Kidney epithelial cell (primary cell): Measurements from ENCODE around the gene C2orf81. TPM values are rescaled to one million over a fixed set of nuclear protein-coding genes. Genes with fewer than 3 reads are reported as not detected.

ENCODE experiments used
- DNase-seq: peaks from one replicate; pipeline ENCODE4 v3.0.0-alpha.2; 2010; ENCODE audit warnings: low read depth
- H3K27me3 ChIP-seq: 2 replicates; pipeline ENCODE4 v1.6.0; 2011; ENCODE audit warnings: low read length; ENCODE audit not compliant: control insufficient read depth, insufficient read depth
- H3K36me3 ChIP-seq: 2 replicates; pipeline ENCODE4 v1.5.1; 2011; ENCODE audit warnings: low read length; ENCODE audit not compliant: control insufficient read depth, insufficient read depth
- H3K4me3 ChIP-seq: 2 replicates; pipeline ENCODE4 v1.5.1; 2011; ENCODE audit warnings: low read depth, mild to moderate bottlenecking, control low read depth, low read length
- total RNA-seq: library from RNA; depleted of rRNA; stranded (reverse); fragments of >200 nt; gene quantifications from 2 replicates; pipeline ENCODE4 v1.2.3, GENCODE V29; 2015
- TF ChIP-seq, protein P1 (sequence below): IDR thresholded peaks from 2 replicates; pipeline ENCODE4 v1.5.1; 2011; ENCODE audit warnings: mild to moderate bottlenecking, moderate library complexity, low read length, control low read depth, inconsistent platforms; ENCODE audit not compliant: insufficient read depth, poor library complexity, severe bottlenecking

The C2orf81 gene
- total RNA-seq, 1 donor from 2014 or later = 4.3 TPM

GRCh38 chr2:74367789-74368188, 53.6 kb downstream of the C2orf81 start:
- H3K36me3 ChIP-seq = peaks cover 7% of the 10 kb centered on the region
- TF ChIP-seq, protein P1, sequence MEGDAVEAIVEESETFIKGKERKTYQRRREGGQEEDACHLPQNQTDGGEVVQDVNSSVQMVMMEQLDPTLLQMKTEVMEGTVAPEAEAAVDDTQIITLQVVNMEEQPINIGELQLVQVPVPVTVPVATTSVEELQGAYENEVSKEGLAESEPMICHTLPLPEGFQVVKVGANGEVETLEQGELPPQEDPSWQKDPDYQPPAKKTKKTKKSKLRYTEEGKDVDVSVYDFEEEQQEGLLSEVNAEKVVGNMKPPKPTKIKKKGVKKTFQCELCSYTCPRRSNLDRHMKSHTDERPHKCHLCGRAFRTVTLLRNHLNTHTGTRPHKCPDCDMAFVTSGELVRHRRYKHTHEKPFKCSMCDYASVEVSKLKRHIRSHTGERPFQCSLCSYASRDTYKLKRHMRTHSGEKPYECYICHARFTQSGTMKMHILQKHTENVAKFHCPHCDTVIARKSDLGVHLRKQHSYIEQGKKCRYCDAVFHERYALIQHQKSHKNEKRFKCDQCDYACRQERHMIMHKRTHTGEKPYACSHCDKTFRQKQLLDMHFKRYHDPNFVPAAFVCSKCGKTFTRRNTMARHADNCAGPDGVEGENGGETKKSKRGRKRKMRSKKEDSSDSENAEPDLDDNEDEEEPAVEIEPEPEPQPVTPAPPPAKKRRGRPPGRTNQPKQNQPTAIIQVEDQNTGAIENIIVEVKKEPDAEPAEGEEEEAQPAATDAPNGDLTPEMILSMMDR = no peak
- no peak overlapping the region for H3K4me3 ChIP-seq
- no peaks in the 10 kb centered on the region for H3K27me3 ChIP-seq
- DNase-seq = no peak

DNA sequence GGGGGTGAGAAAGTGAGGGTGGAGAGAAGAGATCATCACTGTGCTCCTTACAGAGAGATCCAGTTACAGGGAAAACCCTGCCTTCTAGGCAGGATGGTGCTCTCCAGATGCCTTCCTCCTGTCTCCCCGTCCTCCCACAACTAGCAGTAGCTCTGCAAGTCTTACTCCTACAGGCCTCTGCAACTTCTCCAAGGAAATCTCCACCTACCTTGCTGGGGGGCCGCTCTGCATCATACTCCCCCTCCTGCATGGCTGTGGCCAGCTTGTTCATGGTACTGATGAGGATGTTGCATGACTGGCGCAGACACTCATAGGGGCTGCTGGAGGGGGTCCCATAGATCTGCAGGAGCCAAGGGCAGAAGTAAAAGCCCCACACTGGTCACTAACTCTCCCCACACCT, 55.4 kb downstream of the C2orf81 start:
- Histone ChIP-seq H3K27me3 (no peaks in the 10 kb centered on the region), H3K4me3 (no peak overlapping the region), H3K36me3 (peaks cover 9% of the 10 kb centered on the region)
- TF ChIP-seq, protein P1 = no peak
- DNase-seq = no peak

DNA sequence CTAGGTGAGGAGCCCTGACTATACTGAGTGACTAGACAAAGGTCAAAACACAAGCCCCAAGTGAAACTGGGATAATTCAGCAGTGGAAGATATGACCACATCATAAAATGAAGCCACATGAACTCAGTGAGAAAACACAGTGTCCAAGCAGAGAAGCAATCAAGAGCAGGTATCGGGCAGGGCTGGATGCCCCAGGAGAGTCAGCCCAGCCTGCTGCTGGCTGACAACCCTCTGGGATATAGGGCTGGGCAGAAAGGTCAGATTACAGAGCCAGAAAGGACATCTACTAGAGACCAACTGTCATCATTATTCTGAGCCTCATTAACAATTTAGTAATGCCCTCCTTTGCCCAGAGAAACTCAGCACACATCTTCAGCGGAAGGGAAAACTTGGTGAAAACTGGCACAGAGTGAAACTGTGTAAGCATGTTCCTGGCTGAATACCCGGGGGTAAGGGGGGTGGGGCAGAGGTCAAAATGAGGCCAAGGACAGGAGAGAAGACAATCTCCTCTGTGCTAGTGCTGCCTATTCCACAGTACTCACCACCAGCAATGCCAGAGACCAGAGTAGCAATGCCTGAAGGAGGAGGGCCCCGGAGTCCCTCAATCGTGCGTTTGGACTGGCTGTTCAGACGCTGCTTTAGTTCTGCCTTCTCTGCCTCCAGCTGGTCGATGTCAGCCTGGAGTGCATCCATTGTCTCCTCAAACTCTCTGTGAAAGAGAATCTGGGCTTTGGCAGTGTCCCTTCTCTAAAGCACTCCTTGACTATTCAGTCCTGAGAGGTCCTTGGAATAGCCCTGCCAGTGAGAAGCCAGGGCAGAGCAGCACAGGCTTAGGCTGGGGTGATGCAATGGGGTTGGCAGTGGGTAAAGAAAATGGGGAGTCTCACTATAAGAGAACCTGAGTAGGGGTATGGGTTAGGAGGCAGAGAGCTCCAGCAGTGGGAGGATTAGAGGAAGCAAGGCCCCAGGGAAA, 56.6 kb downstream of the C2orf81 start:
- Histone ChIP-seq H3K27me3 (no peaks in the 10 kb centered on the region), H3K36me3 (peaks cover 8% of the 10 kb centered on the region), H3K4me3 (no peak overlapping the region)
- TF ChIP-seq, protein P1 = no peak
- no peak for DNase-seq

Other genes starting within 250 kb of the C2orf81 start
- 102 and 120 TPM in 2 replicates for gene MOB1A, start 242.7 kb downstream of the C2orf81 start, total RNA-seq
- 157 and 173 TPM in 2 replicates for gene MTHFD2, start 223.0 kb downstream of the C2orf81 start, total RNA-seq
- 1.2 and 1.8 TPM in 2 replicates for gene SLC4A5, start 78.2 kb downstream of the C2orf81 start, total RNA-seq
- 124 and 129 TPM in 2 replicates for gene DCTN1, start 41.3 kb downstream of the C2orf81 start, total RNA-seq
- gene WDR54, start 111 bp upstream of the C2orf81 start, total RNA-seq = 24.6 and 28.0 TPM in 2 replicates
- 88.4 and 103 TPM in 2 replicates for gene RTKN, start 20.3 kb upstream of the C2orf81 start, total RNA-seq
- gene INO80B, start 33.5 kb upstream of the C2orf81 start, total RNA-seq = 20.6 and 31.3 TPM in 2 replicates
- 78.9 and 96.9 TPM in 2 replicates for gene WBP1, start 36.8 kb upstream of the C2orf81 start, total RNA-seq
- gene MOGS, start 43.8 kb upstream of the C2orf81 start, total RNA-seq = 68.1 and 70.9 TPM in 2 replicates
- 18.7 and 24.6 TPM in 2 replicates for gene MRPL53, start 51.1 kb upstream of the C2orf81 start, total RNA-seq
- gene CCDC142, start 61.4 kb upstream of the C2orf81 start, total RNA-seq = 4.4 and 9.5 TPM in 2 replicates
- gene TTC31, start 61.5 kb upstream of the C2orf81 start, total RNA-seq = 19.1 and 20.3 TPM in 2 replicates
- 1.9 and 3.4 TPM in 2 replicates for gene LBX2, start 78.0 kb upstream of the C2orf81 start, total RNA-seq
- gene PCGF1, start 86.1 kb upstream of the C2orf81 start, total RNA-seq = 17.1 and 19.3 TPM in 2 replicates
- gene TLX2, start 92.8 kb upstream of the C2orf81 start, total RNA-seq = 0.27 TPM in 1 of 2 replicates, not detected in the other
- gene DQX1, start 104.6 kb upstream of the C2orf81 start, total RNA-seq = not detected in 2 replicates
- gene AUP1, start 108.1 kb upstream of the C2orf81 start, total RNA-seq = 143 TPM in 2 replicates
- 35.1 and 36.0 TPM in 2 replicates for gene HTRA2, start 108.3 kb upstream of the C2orf81 start, total RNA-seq
- 3.3 and 4.2 TPM in 2 replicates for gene LOXL3, start 132.3 kb upstream of the C2orf81 start, total RNA-seq
- gene DOK1, start 133.1 kb upstream of the C2orf81 start, total RNA-seq = 23.6 and 27.7 TPM in 2 replicates
- gene M1AP, start 226.7 kb upstream of the C2orf81 start, total RNA-seq = 1.3 and 1.6 TPM in 2 replicates
- gene SEMA4F, start 232.6 kb upstream of the C2orf81 start, total RNA-seq = 11.2 and 16.4 TPM in 2 replicates